Stimulated activated naive CD8-positive, alpha-beta T cell treated with anti-CD3 and anti-CD28 coated beads, Interleukin-15, Interleukin-2, amounts not matched to agents 100 ng/mL and 50 ng/mL, for 24 hours (primary cell): ENCODE measurements around the gene SUPT3H.
A peak's percentile ranks its signal among the peaks of the same experiment; 100 is the strongest.
"Not testable (repeated sequence)": the region's sequence is repeated elsewhere in the genome, so short reads cannot be mapped to it uniquely, and the experiment has no call there.

Source experiments
- H3K27ac Mint-ChIP-seq: one replicate; pipeline ENCODE4 v1.8.0; 2021; ENCODE audit warnings: mild to moderate bottlenecking, mixed read lengths
- H3K27me3 Mint-ChIP-seq: one replicate; pipeline ENCODE4 v1.8.0; 2021; ENCODE audit warnings: mixed read lengths
- H3K36me3 Mint-ChIP-seq: one replicate; pipeline ENCODE4 v1.8.0; 2021; ENCODE audit warnings: low read depth, mixed read lengths
- H3K4me1 Mint-ChIP-seq: one replicate; pipeline ENCODE4 v1.8.0; 2021; ENCODE audit warnings: low read depth, mixed read lengths
- H3K4me3 Mint-ChIP-seq: one replicate; pipeline ENCODE4 v1.8.0; 2021; ENCODE audit warnings: mild to moderate bottlenecking, mixed read lengths
- H3K9me3 Mint-ChIP-seq: one replicate; pipeline ENCODE4 v1.8.0; 2021; ENCODE audit warnings: mixed read lengths

Gene SUPT3H

GRCh38 chr6:44914141-44914540 lies 463.6 kb downstream of the SUPT3H start:
- Mint-ChIP-seq H3K4me1 (peaks cover 5% of the 10 kb centered on the region), H3K4me3 (no peak overlapping the region), H3K27me3 (no peaks in the 10 kb centered on the region), H3K9me3 (no peaks in the 10 kb centered on the region), H3K27ac (no peak overlapping the region), H3K36me3 (peaks cover 28% of the 10 kb centered on the region)

- no peak overlapping the region for H3K27ac Mint-ChIP-seq
- peaks cover 19% of the 10 kb centered on the region for H3K36me3 Mint-ChIP-seq
- H3K4me3 Mint-ChIP-seq = no peak overlapping the region
- peaks cover 7% of the 10 kb centered on the region for H3K9me3 Mint-ChIP-seq
- no peaks in the 10 kb centered on the region for H3K4me1 Mint-ChIP-seq
- no peaks in the 10 kb centered on the region for H3K27me3 Mint-ChIP-seq
Measured at GRCh38 chr6:44906761-44907160, 471.0 kb downstream of the SUPT3H start.

- H3K4me3 Mint-ChIP-seq, H3K27ac Mint-ChIP-seq, H3K4me1 Mint-ChIP-seq, H3K9me3 Mint-ChIP-seq, H3K27me3 Mint-ChIP-seq: not testable (repeated sequence)
- peaks cover 27% of the 10 kb centered on the region for H3K36me3 Mint-ChIP-seq
Measured at GRCh38 chr6:44900358-44900757, 477.4 kb downstream of the SUPT3H start.

- Mint-ChIP-seq H3K4me1 (peaks cover 4% of the 10 kb centered on the region), H3K36me3 (peaks cover 27% of the 10 kb centered on the region), H3K27me3 (no peaks in the 10 kb centered on the region), H3K4me3 (no peak overlapping the region), H3K27ac (no peak overlapping the region), H3K9me3 (peaks cover 4% of the 10 kb centered on the region)
Measured at GRCh38 chr6:44898296-44898930, 479.3 kb downstream of the SUPT3H start.

- Mint-ChIP-seq H3K27me3 (no peaks in the 10 kb centered on the region), H3K4me1 (peaks cover 4% of the 10 kb centered on the region), H3K4me3 (no peak overlapping the region), H3K9me3 (peaks cover 4% of the 10 kb centered on the region), H3K27ac (no peak overlapping the region), H3K36me3 (peaks cover 23% of the 10 kb centered on the region)
Measured at GRCh38 chr6:44897316-44897715, 480.4 kb downstream of the SUPT3H start.

- H3K9me3 Mint-ChIP-seq = no peaks in the 10 kb centered on the region
- H3K4me1 Mint-ChIP-seq = peaks cover 4% of the 10 kb centered on the region
- no peak overlapping the region for H3K27ac Mint-ChIP-seq
- H3K4me3 Mint-ChIP-seq = no peak overlapping the region
- no peaks in the 10 kb centered on the region for H3K27me3 Mint-ChIP-seq
- peaks cover 19% of the 10 kb centered on the region for H3K36me3 Mint-ChIP-seq
Measured at GRCh38 chr6:44896701-44897100, 481.0 kb downstream of the SUPT3H start.

GRCh38 chr6:44892579-44892978 lies 485.2 kb downstream of the SUPT3H start:
- H3K9me3 Mint-ChIP-seq = no peaks in the 10 kb centered on the region
- H3K4me1 Mint-ChIP-seq = no peaks in the 10 kb centered on the region
- no peak overlapping the region for H3K27ac Mint-ChIP-seq
- H3K4me3 Mint-ChIP-seq = no peak overlapping the region
- no peaks in the 10 kb centered on the region for H3K27me3 Mint-ChIP-seq
- H3K36me3 Mint-ChIP-seq = no peaks in the 10 kb centered on the region

GRCh38 chr6:44879071-44879470 lies 498.7 kb downstream of the SUPT3H start:
- not testable (repeated sequence) for H3K27ac Mint-ChIP-seq, H3K4me1 Mint-ChIP-seq, H3K27me3 Mint-ChIP-seq, H3K4me3 Mint-ChIP-seq
- H3K36me3 Mint-ChIP-seq = peaks cover 49% of the 10 kb centered on the region
- peaks cover 19% of the 10 kb centered on the region for H3K9me3 Mint-ChIP-seq

GRCh38 chr6:44876638-44877037 lies 501.1 kb downstream of the SUPT3H start:
- not testable (repeated sequence) for H3K27me3 Mint-ChIP-seq, H3K9me3 Mint-ChIP-seq, H3K4me3 Mint-ChIP-seq, H3K27ac Mint-ChIP-seq, H3K4me1 Mint-ChIP-seq
- H3K36me3 Mint-ChIP-seq = peaks cover 30% of the 10 kb centered on the region

- peak overlapping the region; percentile 32 for H3K27ac Mint-ChIP-seq
- peak overlapping the region; percentile 47 for H3K4me3 Mint-ChIP-seq
- H3K27me3 Mint-ChIP-seq = no peaks in the 10 kb centered on the region
Measured at GRCh38 chr6:44869321-44869897, 508.3 kb downstream of the SUPT3H start.

GRCh38 chr6:44868910-44869309 lies 508.8 kb downstream of the SUPT3H start:
- Mint-ChIP-seq H3K27ac (no peak overlapping the region), H3K4me3 (no peak overlapping the region), H3K9me3 (peaks cover 13% of the 10 kb centered on the region), H3K36me3 (peaks cover 19% of the 10 kb centered on the region), H3K4me1 (peaks cover 28% of the 10 kb centered on the region), H3K27me3 (no peaks in the 10 kb centered on the region)

More at GRCh38 chr6:44869321-44869897, 508.3 kb downstream of the SUPT3H start:
- Mint-ChIP-seq H3K36me3 (peaks cover 16% of the 10 kb centered on the region), H3K4me1 (peaks cover 28% of the 10 kb centered on the region), H3K9me3 (peaks cover 13% of the 10 kb centered on the region)

GRCh38 chr6:44868335-44868668 lies 509.4 kb downstream of the SUPT3H start:
- peaks cover 17% of the 10 kb centered on the region for H3K9me3 Mint-ChIP-seq
- no peak overlapping the region for H3K27ac Mint-ChIP-seq
- no peaks in the 10 kb centered on the region for H3K27me3 Mint-ChIP-seq
- peaks cover 24% of the 10 kb centered on the region for H3K36me3 Mint-ChIP-seq
- H3K4me3 Mint-ChIP-seq = peak overlapping the region; percentile 1
- peaks cover 28% of the 10 kb centered on the region for H3K4me1 Mint-ChIP-seq

GRCh38 chr6:44867571-44868334 lies 510.0 kb downstream of the SUPT3H start:
- peaks cover 19% of the 10 kb centered on the region for H3K9me3 Mint-ChIP-seq
- no peaks in the 10 kb centered on the region for H3K27me3 Mint-ChIP-seq
- no peak overlapping the region for H3K4me3 Mint-ChIP-seq
- H3K36me3 Mint-ChIP-seq = peaks cover 28% of the 10 kb centered on the region
- peak overlapping the region; percentile 53 for H3K27ac Mint-ChIP-seq
- H3K4me1 Mint-ChIP-seq = peaks cover 28% of the 10 kb centered on the region

GRCh38 chr6:44865184-44865583 lies 512.5 kb downstream of the SUPT3H start:
- H3K9me3 Mint-ChIP-seq = peaks cover 19% of the 10 kb centered on the region
- peaks cover 33% of the 10 kb centered on the region for H3K36me3 Mint-ChIP-seq
- not testable (repeated sequence) for H3K27me3 Mint-ChIP-seq, H3K27ac Mint-ChIP-seq, H3K4me3 Mint-ChIP-seq
- H3K4me1 Mint-ChIP-seq = peaks cover 28% of the 10 kb centered on the region

GRCh38 chr6:44859901-44860410 lies 517.8 kb downstream of the SUPT3H start:
- Mint-ChIP-seq H3K27ac (no peak overlapping the region), H3K36me3 (peaks cover 22% of the 10 kb centered on the region), H3K9me3 (peaks cover 7% of the 10 kb centered on the region), H3K4me3 (no peak overlapping the region), H3K4me1 (peaks cover 19% of the 10 kb centered on the region), H3K27me3 (no peaks in the 10 kb centered on the region)
